ENCODE measurements around the gene SECISBP2. TPM values are rescaled to one million over a fixed set of nuclear protein-coding genes. Genes with fewer than 3 reads are reported as not detected.
"Not testable (repeated sequence)": the region's sequence is repeated elsewhere in the genome, so short reads cannot be mapped to it uniquely, and the experiment has no call there.

SECISBP2 gene
- total and polyA plus RNA-seq, 3 experiments from 2014 or later: 22.4 to 37.0 (median 36.7) TPM

GRCh38 chr9:89368978-89369377 lies 50.7 kb downstream of the SECISBP2 start:
- CTCF ChIA-PET: interaction anchor here (0.9 kb wide), 1 partner anchor 180 kb away, joined by 3 read pairs; no protein-coding TSS in a partner anchor
- H3K9me3 Mint-ChIP-seq: peaks cover 0 to 4% (median 0%) of the 10 kb centered on the region in 5 donors
- no peak for DNase-seq
- Histone ChIP-seq H3K27ac (ENCODE audit: low read depth, low read length) (no peak overlapping the region), H3K9me3 (ENCODE audit: low read length) (no peaks in the 10 kb centered on the region), H3K36me3 (ENCODE audit: insufficient read depth, low read length) (peaks cover 1% of the 10 kb centered on the region), H3K4me1 (ENCODE audit: insufficient read depth, low read length) (no peaks in the 10 kb centered on the region), H3K4me3 (ENCODE audit: low read length) (no peak overlapping the region), H3K27me3 (ENCODE audit: insufficient read depth, low read length, poor library complexity, severe bottlenecking) (no peaks in the 10 kb centered on the region)
- POLR2A ChIA-PET: interaction anchor here (1.1 kb wide), 1 partner anchor 13 kb away, joined by 3 read pairs; no protein-coding TSS in a partner anchor
- peaks cover 0 to 16% (median 0%) of the 10 kb centered on the region in 3 donors for H3K36me3 Mint-ChIP-seq
- no peak overlapping the region for H3K4me3 Mint-ChIP-seq
- peaks cover 0 to 2% of the 10 kb centered on the region in 2 donors for H3K27me3 Mint-ChIP-seq
- H3K27ac Mint-ChIP-seq: peak overlapping the region in 1 of 8 donors; percentile 11
- H3K4me1 Mint-ChIP-seq: peaks cover 4 to 31% (median 19%) of the 10 kb centered on the region in 3 donors

DNA sequence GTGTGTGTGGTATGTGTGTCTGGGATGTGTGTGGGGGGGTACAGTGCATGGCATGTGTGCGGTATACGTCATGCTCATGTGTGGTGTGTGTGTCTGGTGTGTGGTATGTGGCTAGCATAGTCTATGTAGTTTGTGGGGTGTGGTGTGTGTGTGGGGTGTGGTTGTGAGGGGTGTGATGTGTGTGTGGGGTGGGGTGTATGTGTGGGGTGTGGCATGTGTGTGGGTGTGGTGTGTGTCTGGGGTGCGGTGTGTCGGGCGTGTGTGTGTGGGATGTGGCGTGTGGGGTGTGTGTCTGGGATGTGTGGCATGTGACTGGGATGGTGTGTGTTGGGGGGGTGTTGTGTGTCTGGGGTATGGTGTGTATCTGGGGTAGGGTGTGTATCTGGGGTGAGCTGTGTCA lies 52.3 kb downstream of the SECISBP2 start:
- H3K27ac ChIP-seq (ENCODE audit: low read depth, low read length): no peak overlapping the region
- H3K4me1 ChIP-seq (ENCODE audit: insufficient read depth, low read length): peaks cover 15% of the 10 kb centered on the region
- no peaks in the 10 kb centered on the region for H3K27me3 ChIP-seq (ENCODE audit: insufficient read depth, low read length, poor library complexity, severe bottlenecking)
- no peak overlapping the region for H3K4me3 ChIP-seq (ENCODE audit: low read length)
- H3K36me3 ChIP-seq (ENCODE audit: insufficient read depth, low read length): no peaks in the 10 kb centered on the region
- peaks cover 0 to 4% (median 0%) of the 10 kb centered on the region in 5 donors for H3K9me3 Mint-ChIP-seq
- no peak for DNase-seq
- no peak overlapping the region for H3K4me3 Mint-ChIP-seq
- H3K4me1 Mint-ChIP-seq: peaks cover 14 to 43% (median 34%) of the 10 kb centered on the region in 3 donors
- no peak overlapping the region for H3K27ac Mint-ChIP-seq
- H3K36me3 Mint-ChIP-seq: peaks cover 0 to 12% (median 0%) of the 10 kb centered on the region in 3 donors
- peaks cover 0 to 2% of the 10 kb centered on the region in 2 donors for H3K27me3 Mint-ChIP-seq
- no peaks in the 10 kb centered on the region for H3K9me3 ChIP-seq (ENCODE audit: low read length)
- CTCF ChIA-PET: no interaction called here
- POLR2A ChIA-PET: no interaction called here

DNA sequence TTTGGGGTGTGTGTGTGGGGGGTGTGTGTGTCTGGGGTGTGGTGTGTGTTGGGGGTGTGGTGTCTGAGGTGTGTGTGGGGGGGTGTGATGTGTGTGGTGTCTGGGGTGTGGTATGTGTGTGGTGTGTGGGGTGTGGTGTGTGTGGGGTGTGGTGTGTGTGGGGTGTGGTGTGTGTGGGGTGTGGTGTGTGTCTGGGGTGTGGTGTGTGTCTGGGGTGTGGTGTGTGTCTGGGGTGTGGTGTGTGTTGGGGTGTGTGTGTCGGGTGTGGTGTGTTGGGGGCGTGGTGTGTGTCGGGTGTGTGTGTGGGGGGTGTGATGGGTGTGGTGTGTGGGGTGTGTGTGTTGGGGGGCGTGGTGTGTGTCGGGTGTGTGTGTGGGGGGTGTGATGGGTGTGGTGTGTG lies 53.5 kb downstream of the SECISBP2 start:
- Mint-ChIP-seq H3K4me1 (peaks cover 20 to 50% (median 44%) of the 10 kb centered on the region in 3 donors), H3K27ac (peak overlapping the region in 1 of 8 donors; percentile 87), H3K36me3 (peaks cover 0 to 15% (median 4%) of the 10 kb centered on the region in 3 donors)
- H3K4me3 Mint-ChIP-seq; H3K27me3 Mint-ChIP-seq; H3K4me3 ChIP-seq (ENCODE audit: low read length); H3K9me3 ChIP-seq (ENCODE audit: low read length); H3K36me3 ChIP-seq (ENCODE audit: insufficient read depth, low read length); DNase-seq; H3K27me3 ChIP-seq (ENCODE audit: insufficient read depth, low read length, poor library complexity, severe bottlenecking); H3K9me3 Mint-ChIP-seq; POLR2A ChIA-PET: not testable (repeated sequence)
- Histone ChIP-seq H3K27ac (ENCODE audit: low read depth, low read length) (peak overlapping the region; percentile 4), H3K4me1 (ENCODE audit: insufficient read depth, low read length) (peaks cover 20% of the 10 kb centered on the region)
- CTCF ChIA-PET: interaction anchor here (1.1 kb wide), 1 partner anchor 177 kb away, joined by 5 read pairs; no protein-coding TSS in a partner anchor

DNA sequence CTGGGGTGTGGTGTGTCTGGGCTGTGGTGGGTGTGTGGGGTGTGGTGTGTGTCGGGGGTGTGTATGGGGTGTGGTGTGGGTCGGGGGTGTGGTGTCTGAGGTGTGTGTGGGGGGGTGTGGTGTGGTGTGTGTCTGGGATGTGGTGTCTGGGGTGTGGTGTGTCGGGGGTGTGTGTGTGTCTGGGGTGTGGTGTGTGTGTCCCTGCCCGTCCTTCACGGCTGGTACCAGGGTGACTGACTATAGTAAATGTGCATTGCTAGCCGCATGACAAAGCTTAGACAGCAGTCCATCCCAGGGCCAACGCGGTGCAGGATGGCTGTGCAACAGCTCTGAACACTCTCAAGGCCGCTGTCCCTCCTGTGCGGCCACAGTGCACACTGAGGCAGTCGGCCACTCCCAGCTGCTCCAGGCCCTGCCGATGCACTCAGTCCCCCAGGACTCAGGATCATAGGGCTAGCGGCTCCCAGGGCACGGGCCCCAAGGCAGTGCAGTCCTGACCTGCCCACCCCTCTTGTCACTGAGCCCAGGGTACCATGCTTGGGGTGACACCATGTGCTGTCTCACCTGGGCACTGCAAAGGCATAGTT lies 54.0 kb downstream of the SECISBP2 start:
- CTCF ChIA-PET: interaction anchor here (1.1 kb wide), 1 partner anchor 177 kb away, joined by 5 read pairs; no protein-coding TSS in a partner anchor
- no peak overlapping the region for H3K4me3 ChIP-seq (ENCODE audit: low read length)
- POLR2A ChIA-PET: no interaction called here

DNA sequence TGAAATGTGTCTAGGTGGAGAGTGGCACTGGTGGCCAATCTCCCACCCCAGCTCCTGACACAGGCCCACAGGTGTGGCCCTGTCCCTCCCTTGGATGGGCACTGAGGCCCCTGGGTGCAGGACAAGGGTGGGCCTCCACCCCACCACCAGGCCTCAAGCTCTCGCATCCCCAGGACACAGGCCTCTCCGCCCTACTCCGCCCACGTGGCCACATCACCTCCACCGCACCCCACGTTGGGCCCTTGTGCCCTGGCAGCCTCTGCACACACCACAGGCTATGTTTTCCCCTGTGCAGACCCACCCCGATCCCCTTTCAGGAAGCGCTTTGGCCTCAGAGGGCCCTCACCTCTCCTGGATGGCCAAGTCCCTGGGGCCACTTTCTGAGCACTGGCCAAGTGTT lies 54.7 kb downstream of the SECISBP2 start:
- Histone ChIP-seq H3K4me1 (ENCODE audit: insufficient read depth, low read length) (peaks cover 20% of the 10 kb centered on the region), H3K27ac (ENCODE audit: low read depth, low read length) (no peak overlapping the region), H3K36me3 (ENCODE audit: insufficient read depth, low read length) (peaks cover 11% of the 10 kb centered on the region), H3K27me3 (ENCODE audit: insufficient read depth, low read length, poor library complexity, severe bottlenecking) (no peaks in the 10 kb centered on the region), H3K9me3 (ENCODE audit: low read length) (no peaks in the 10 kb centered on the region), H3K4me3 (ENCODE audit: low read length) (no peak overlapping the region)
- H3K36me3 Mint-ChIP-seq: peaks cover 0 to 24% (median 7%) of the 10 kb centered on the region in 3 donors
- peaks cover 24 to 55% (median 54%) of the 10 kb centered on the region in 3 donors for H3K4me1 Mint-ChIP-seq
- POLR2A ChIA-PET: no interaction called here
- H3K4me3 Mint-ChIP-seq: peak overlapping the region in 2 of 7 donors; percentile 22 to 58
- CTCF ChIA-PET: interaction anchor here (1.1 kb wide), 1 partner anchor 176 kb away, joined by 5 read pairs; no protein-coding TSS in a partner anchor
- peak in 1 of 5 donors; percentile 21 for DNase-seq
- peaks cover 0 to 4% (median 0%) of the 10 kb centered on the region in 5 donors for H3K9me3 Mint-ChIP-seq
- H3K27me3 Mint-ChIP-seq: peaks cover 0 to 4% of the 10 kb centered on the region in 2 donors
- H3K27ac Mint-ChIP-seq: peak overlapping the region; percentile 40 to 88 (median 81)

More for the DNA sequence above, 54.0 kb downstream of the SECISBP2 start:
- H3K4me3 Mint-ChIP-seq: peak overlapping the region in 2 of 7 donors; percentile 48 to 58
- peaks cover 0 to 3% of the 10 kb centered on the region in 2 donors for H3K27me3 Mint-ChIP-seq
- Histone ChIP-seq H3K4me1 (ENCODE audit: insufficient read depth, low read length) (peaks cover 20% of the 10 kb centered on the region), H3K36me3 (ENCODE audit: insufficient read depth, low read length) (peaks cover 5% of the 10 kb centered on the region), H3K9me3 (ENCODE audit: low read length) (no peaks in the 10 kb centered on the region), H3K27me3 (ENCODE audit: insufficient read depth, low read length, poor library complexity, severe bottlenecking) (no peaks in the 10 kb centered on the region), H3K27ac (ENCODE audit: low read depth, low read length) (peak overlapping the region; percentile 4)
- peaks cover 22 to 53% (median 50%) of the 10 kb centered on the region in 3 donors for H3K4me1 Mint-ChIP-seq
- peaks cover 0 to 18% (median 7%) of the 10 kb centered on the region in 3 donors for H3K36me3 Mint-ChIP-seq
- peak overlapping the region; percentile 29 to 88 (median 81) for H3K27ac Mint-ChIP-seq
- DNase-seq: peak; percentile 38 to 82 (median 45)
- H3K9me3 Mint-ChIP-seq: peaks cover 0 to 4% (median 0%) of the 10 kb centered on the region in 5 donors

DNA sequence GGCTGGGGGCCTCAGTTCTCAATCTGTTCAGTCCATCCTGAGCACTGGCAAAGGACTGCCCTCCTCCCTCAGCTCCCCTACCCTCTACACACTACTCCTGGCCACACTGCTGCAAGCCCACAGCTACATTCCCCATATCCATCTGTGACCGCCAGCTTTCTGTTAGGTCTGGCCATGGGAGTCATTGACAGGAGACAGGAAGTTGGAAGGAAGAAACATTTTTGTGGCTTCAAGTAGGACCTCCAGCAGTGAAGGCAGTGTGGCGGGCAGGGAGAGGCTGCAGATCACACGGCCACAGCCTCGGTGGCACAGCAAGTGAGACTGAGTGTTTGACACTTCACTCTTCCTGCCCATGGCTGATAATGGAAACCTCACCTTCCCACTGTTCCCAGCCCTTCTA lies 55.9 kb downstream of the SECISBP2 start:
- peaks cover 20% of the 10 kb centered on the region for H3K4me1 ChIP-seq (ENCODE audit: insufficient read depth, low read length)
- no peaks in the 10 kb centered on the region for H3K27me3 ChIP-seq (ENCODE audit: insufficient read depth, low read length, poor library complexity, severe bottlenecking)
- Mint-ChIP-seq H3K9me3 (peaks cover 0 to 4% (median 0%) of the 10 kb centered on the region in 5 donors), H3K4me1 (peaks cover 24 to 56% (median 54%) of the 10 kb centered on the region in 3 donors), H3K27me3 (peaks cover 0 to 6% of the 10 kb centered on the region in 2 donors), H3K27ac (peak overlapping the region in 7 of 8 donors; percentile 66 to 91 (median 82)), H3K36me3 (peaks cover 0 to 36% (median 12%) of the 10 kb centered on the region in 3 donors), H3K4me3 (peak overlapping the region in 1 of 7 donors; percentile 12)
- H3K36me3 ChIP-seq (ENCODE audit: insufficient read depth, low read length): peaks cover 22% of the 10 kb centered on the region
- H3K9me3 ChIP-seq (ENCODE audit: low read length): no peaks in the 10 kb centered on the region
- POLR2A ChIA-PET: no interaction called here
- no peak overlapping the region for H3K4me3 ChIP-seq (ENCODE audit: low read length)
- CTCF ChIA-PET: interaction anchor here (1.3 to 3.3 kb wide), 3 partner anchors 28 to 175 kb away, joined by 3 to 15 read pairs (median 4); no protein-coding TSS in a partner anchor
- H3K27ac ChIP-seq (ENCODE audit: low read depth, low read length): no peak overlapping the region
- DNase-seq: no peak

DNA sequence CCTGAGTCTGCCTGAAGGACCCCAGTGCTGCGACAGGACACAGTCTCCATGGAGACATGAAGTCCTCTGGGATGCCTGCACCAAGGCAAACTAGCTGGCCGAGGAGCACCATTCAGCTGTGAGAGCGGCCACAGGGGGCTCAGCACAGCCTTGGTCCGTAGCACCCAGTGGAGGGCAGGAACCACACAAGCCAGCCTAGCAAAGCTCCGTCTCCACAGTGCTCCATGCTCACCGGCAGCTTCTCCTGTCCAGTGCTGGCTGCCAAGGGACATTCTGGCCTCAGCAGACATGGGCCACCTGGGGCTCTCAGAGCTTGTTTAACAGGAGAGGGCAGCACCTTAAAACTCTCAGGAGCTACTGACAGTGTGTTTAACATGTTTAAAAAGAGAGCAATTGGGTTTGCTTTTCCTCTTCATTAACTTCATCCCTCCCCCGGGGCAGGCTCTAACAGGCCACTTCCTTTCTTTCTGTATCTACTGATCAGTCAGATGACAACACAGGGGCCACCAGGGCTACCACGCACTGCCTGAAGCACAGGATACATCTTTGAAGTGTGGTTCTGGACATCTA lies 57.0 kb downstream of the SECISBP2 start:
- no peak for DNase-seq
- peaks cover 0 to 47% (median 12%) of the 10 kb centered on the region in 3 donors for H3K36me3 Mint-ChIP-seq
- H3K27me3 Mint-ChIP-seq: peaks cover 0 to 6% of the 10 kb centered on the region in 2 donors
- CTCF ChIA-PET: interaction anchor here (1.3 to 3.3 kb wide), 3 partner anchors 33 to 174 kb away, joined by 3 to 15 read pairs (median 4); no protein-coding TSS in a partner anchor
- peaks cover 24 to 61% (median 58%) of the 10 kb centered on the region in 3 donors for H3K4me1 Mint-ChIP-seq
- peaks cover 26% of the 10 kb centered on the region for H3K4me1 ChIP-seq (ENCODE audit: insufficient read depth, low read length)
- H3K27me3 ChIP-seq (ENCODE audit: insufficient read depth, low read length, poor library complexity, severe bottlenecking): no peaks in the 10 kb centered on the region
- H3K27ac ChIP-seq (ENCODE audit: low read depth, low read length): peak overlapping the region; percentile 9
- H3K36me3 ChIP-seq (ENCODE audit: insufficient read depth, low read length): peaks cover 26% of the 10 kb centered on the region
- H3K27ac Mint-ChIP-seq: peak overlapping the region; percentile 41 to 95 (median 83)
- peaks cover 0 to 4% (median 0%) of the 10 kb centered on the region in 5 donors for H3K9me3 Mint-ChIP-seq
- POLR2A ChIA-PET: interaction anchor here (1.1 kb wide), 1 partner anchor 173 kb away, joined by 4 read pairs; no protein-coding TSS in a partner anchor
- H3K4me3 ChIP-seq (ENCODE audit: low read length): no peak overlapping the region
- no peaks in the 10 kb centered on the region for H3K9me3 ChIP-seq (ENCODE audit: low read length)
- H3K4me3 Mint-ChIP-seq: no peak overlapping the region
